ENCODE results near the gene YES1.

The YES1 gene

DNA sequence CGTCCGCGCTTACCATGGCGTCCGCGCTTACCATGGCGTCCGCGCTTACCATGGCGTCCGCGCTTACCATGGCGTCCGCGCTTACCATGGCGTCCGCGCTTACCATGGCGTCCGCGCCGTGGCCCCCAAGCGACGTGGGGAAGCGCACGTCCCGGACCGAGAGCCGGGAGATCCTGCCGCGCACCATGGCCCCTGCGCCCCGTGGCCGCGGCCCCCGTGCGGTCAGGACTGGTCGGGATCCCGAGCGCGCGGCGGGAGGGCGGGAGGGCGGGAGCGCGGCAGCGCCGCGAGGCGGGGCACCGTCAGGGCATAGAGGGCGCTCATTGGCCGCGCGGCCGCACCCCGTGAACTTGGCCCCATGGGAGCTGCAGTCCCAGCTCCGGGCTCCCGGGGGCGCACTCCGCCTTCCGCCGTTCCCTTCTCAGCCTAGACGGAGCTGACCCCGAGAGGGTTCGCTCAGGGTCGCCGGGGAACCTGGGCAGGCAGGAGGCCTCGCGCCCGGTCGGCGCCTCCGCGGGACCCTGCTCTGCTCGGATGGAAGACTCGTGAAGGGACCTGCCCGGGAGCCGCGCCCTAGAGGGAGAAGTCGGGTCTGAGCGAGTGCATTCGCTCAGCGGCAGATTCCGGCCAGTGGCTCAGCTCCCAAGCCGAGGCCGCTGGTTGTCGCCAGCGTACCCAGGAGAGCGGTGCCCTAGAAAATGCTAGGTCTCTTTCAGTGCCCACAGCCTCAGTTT, 99.5 kb downstream of the YES1 start, which contains the start of gene ENOSF1 (continued):
- TF ChIP-seq, protein P1, sequence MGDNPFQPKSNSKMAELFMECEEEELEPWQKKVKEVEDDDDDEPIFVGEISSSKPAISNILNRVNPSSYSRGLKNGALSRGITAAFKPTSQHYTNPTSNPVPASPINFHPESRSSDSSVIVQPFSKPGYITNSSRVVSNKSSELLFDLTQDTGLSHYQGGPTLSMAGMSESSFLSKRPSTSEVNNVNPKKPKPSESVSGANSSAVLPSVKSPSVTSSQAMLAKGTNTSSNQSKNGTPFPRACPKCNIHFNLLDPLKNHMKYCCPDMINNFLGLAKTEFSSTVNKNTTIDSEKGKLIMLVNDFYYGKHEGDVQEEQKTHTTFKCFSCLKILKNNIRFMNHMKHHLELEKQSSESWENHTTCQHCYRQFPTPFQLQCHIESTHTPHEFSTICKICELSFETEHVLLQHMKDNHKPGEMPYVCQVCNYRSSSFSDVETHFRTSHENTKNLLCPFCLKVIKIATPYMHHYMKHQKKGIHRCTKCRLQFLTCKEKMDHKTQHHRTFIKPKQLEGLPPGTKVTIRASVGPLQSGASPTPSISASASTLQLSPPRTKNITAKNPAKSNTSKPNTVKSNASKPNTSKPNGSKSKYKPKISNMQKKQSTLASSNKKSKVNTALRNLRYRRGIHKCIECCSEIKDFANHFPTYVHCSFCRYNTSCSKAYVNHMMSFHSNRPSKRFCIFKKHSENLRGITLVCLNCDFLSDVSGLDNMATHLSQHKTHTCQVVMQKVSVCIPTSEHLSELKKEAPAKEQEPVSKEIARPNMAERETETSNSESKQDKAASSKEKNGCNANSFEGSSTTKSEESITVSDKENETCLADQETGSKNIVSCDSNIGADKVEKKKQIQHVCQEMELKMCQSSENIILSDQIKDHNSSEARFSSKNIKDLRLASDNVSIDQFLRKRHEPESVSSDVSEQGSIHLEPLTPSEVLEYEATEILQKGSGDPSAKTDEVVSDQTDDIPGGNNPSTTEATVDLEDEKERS (tag by site-specific recombination; IDR thresholded peaks at IDR 0.05), result 0 out of 2 replicates have a peak, but pooled peaks have one; percentile 42
- TF ChIP-seq, protein P2, sequence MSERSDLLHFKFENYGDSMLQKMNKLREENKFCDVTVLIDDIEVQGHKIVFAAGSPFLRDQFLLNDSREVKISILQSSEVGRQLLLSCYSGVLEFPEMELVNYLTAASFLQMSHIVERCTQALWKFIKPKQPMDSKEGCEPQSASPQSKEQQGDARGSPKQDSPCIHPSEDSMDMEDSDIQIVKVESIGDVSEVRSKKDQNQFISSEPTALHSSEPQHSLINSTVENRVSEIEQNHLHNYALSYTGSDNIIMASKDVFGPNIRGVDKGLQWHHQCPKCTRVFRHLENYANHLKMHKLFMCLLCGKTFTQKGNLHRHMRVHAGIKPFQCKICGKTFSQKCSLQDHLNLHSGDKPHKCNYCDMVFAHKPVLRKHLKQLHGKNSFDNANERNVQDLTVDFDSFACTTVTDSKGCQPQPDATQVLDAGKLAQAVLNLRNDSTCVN (tag by site-specific recombination; optimal IDR thresholded peaks at IDR 0.05), result peak; percentile 32
- TF ChIP-seq ZBTB20 (tag by site-specific recombination; IDR thresholded peaks at IDR 0.05), result peak; percentile 42; the same call in 1 of the 2 replicates
- TF ChIP-seq YY1 (tag by site-specific recombination; IDR thresholded peaks at IDR 0.05), result peak; percentile 57; the same call in 1 of the 2 replicates

DNA sequence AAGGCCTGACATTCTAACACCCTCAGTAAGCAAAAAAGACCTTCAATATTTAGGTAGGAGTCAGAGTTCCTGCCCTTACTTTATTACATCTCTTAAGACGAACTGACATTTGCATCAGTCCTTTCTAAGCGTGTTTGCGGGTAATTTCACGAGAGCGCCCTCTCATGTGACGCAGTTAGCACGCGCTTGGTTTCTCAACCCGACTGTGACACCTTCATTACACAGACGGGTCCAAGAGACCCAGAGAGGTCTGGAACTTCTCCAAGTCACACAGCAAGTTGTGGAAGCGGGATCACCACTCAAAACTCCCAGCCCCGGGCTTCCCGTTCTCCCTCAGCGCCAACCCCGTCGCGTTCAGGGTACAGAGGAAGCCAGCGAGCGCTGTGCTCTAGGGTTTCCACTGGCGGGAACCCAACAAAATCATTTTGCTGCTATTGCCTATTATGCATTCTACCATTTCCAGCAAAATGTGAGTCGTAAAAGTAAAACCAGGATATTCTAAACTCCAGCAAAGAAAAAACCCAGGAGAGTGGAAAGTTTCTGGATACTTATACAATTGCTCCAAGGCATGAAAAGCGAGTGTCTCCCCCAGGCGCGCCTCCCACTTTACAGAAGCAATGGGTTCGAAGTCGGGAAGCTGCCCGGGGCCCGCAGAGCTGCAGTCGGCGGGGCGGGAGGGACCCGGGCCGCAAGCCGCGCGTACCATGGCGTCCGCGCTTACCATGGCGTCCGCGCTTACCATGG, 100.2 kb downstream of the YES1 start:
- H3K4me3 ChIP-seq (ENCODE audit: low read depth, low read length), result peak overlapping the region; percentile 48
- H3K27ac ChIP-seq (ENCODE audit: extremely low read depth, low read depth, low read length), result peak overlapping the region; percentile 69
- peaks cover 4% of the 10 kb centered on the region for H3K4me1 ChIP-seq (ENCODE audit: control insufficient read depth, insufficient read depth, low read length)
- ChIA-PET POLR2A (interaction anchor here (0.9 to 1.1 kb wide), 6 partner anchors 8 to 119 kb away, joined by 3 to 6 read pairs (median 3); no protein-coding TSS in a partner anchor), CTCF (interaction anchor here (0.9 to 2.2 kb wide), 12 partner anchors 9 to 405 kb away, joined by 3 to 10 read pairs (median 6); no protein-coding TSS in a partner anchor)
- H3K36me3 ChIP-seq (ENCODE audit: control insufficient read depth in 2 of 2, insufficient read depth in 1 of 2, low read length in 2 of 2), result peaks cover 0 to 12% of the 10 kb centered on the region in 2 experiments; a peak in 2 of 3 replicates
- H3K9me3 ChIP-seq (ENCODE audit: control insufficient read depth, insufficient read depth, low read depth, low read length), result no peaks in the 10 kb centered on the region
- TF ChIP-seq, protein P3, sequence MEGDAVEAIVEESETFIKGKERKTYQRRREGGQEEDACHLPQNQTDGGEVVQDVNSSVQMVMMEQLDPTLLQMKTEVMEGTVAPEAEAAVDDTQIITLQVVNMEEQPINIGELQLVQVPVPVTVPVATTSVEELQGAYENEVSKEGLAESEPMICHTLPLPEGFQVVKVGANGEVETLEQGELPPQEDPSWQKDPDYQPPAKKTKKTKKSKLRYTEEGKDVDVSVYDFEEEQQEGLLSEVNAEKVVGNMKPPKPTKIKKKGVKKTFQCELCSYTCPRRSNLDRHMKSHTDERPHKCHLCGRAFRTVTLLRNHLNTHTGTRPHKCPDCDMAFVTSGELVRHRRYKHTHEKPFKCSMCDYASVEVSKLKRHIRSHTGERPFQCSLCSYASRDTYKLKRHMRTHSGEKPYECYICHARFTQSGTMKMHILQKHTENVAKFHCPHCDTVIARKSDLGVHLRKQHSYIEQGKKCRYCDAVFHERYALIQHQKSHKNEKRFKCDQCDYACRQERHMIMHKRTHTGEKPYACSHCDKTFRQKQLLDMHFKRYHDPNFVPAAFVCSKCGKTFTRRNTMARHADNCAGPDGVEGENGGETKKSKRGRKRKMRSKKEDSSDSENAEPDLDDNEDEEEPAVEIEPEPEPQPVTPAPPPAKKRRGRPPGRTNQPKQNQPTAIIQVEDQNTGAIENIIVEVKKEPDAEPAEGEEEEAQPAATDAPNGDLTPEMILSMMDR (tag by site-specific recombination; IDR thresholded peaks at IDR 0.05), result peak; percentile 72
- no peak for TF ChIP-seq ZNF10 (tag by site-specific recombination; IDR thresholded peaks at IDR 0.05)
- TF ChIP-seq, protein P4, sequence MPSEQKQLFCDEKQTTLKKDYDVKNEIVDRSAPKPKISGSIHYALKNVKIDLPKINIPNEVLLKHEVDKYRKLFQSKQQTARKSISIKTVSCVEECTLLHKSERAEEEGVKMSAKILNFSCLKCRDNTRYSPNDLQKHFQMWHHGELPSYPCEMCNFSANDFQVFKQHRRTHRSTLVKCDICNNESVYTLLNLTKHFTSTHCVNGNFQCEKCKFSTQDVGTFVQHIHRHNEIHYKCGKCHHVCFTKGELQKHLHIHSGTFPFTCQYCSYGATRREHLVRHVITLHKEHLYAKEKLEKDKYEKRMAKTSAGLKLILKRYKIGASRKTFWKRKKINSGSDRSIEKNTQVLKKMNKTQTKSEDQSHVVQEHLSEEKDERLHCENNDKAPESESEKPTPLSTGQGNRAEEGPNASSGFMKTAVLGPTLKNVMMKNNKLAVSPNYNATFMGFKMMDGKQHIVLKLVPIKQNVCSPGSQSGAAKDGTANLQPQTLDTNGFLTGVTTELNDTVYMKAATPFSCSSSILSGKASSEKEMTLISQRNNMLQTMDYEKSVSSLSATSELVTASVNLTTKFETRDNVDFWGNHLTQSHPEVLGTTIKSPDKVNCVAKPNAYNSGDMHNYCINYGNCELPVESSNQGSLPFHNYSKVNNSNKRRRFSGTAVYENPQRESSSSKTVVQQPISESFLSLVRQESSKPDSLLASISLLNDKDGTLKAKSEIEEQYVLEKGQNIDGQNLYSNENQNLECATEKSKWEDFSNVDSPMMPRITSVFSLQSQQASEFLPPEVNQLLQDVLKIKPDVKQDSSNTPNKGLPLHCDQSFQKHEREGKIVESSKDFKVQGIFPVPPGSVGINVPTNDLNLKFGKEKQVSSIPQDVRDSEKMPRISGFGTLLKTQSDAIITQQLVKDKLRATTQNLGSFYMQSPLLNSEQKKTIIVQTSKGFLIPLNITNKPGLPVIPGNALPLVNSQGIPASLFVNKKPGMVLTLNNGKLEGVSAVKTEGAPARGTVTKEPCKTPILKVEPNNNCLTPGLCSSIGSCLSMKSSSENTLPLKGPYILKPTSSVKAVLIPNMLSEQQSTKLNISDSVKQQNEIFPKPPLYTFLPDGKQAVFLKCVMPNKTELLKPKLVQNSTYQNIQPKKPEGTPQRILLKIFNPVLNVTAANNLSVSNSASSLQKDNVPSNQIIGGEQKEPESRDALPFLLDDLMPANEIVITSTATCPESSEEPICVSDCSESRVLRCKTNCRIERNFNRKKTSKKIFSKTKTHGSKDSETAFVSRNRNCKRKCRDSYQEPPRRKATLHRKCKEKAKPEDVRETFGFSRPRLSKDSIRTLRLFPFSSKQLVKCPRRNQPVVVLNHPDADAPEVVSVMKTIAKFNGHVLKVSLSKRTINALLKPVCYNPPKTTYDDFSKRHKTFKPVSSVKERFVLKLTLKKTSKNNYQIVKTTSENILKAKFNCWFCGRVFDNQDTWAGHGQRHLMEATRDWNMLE (tag by site-specific recombination; conservative IDR thresholded peaks at IDR 0.05; ENCODE audit: low read depth), result no peak
- TF ChIP-seq ZNF335 (tag by site-specific recombination; conservative IDR thresholded peaks at IDR 0.05), result peak; percentile 87
- TF ChIP-seq, protein P5, sequence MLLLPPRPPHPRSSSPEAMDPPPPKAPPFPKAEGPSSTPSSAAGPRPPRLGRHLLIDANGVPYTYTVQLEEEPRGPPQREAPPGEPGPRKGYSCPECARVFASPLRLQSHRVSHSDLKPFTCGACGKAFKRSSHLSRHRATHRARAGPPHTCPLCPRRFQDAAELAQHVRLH (tag by site-specific recombination; IDR thresholded peaks at IDR 0.05), result peak; percentile 32; the same call in 1 of the 2 replicates
- TF ChIP-seq OVOL3 (tag by site-specific recombination; IDR thresholded peaks at IDR 0.05), result 0 out of 2 replicates have a peak, but pooled peaks have one; percentile 9
- TF ChIP-seq ZNF248 (tag by site-specific recombination; IDR thresholded peaks at IDR 0.05), result no peak
- TF ChIP-seq ZNF768 (tag by site-specific recombination; IDR thresholded peaks at IDR 0.05), result peak; percentile 89
- 0 out of 2 replicates have a peak, but pooled peaks have one; percentile 30 for TF ChIP-seq ZSCAN30 (tag by site-specific recombination; IDR thresholded peaks at IDR 0.05)
- TF ChIP-seq GFI1B (tag by site-specific recombination; IDR thresholded peaks at IDR 0.05), result no peak
- TF ChIP-seq, protein P2 (tag by site-specific recombination; optimal IDR thresholded peaks at IDR 0.05), result peak; percentile 55
- no peak for TF ChIP-seq REPIN1 (tag by site-specific recombination; IDR thresholded peaks at IDR 0.05; ENCODE audit: low read depth)
- 0 out of 2 replicates have a peak, but pooled peaks have one; percentile 6 for TF ChIP-seq ZXDB (tag by site-specific recombination; IDR thresholded peaks at IDR 0.05)
- no peak for TF ChIP-seq ZNF175 (tag by site-specific recombination; IDR thresholded peaks at IDR 0.05)
